Midbrain (tissue), 1 donor: ENCODE results near the gene PTPN20.

Source experiments
- DNase-seq: peaks from one replicate; lab custom pipeline; 2025; lab: John Stamatoyannopoulos, UW

Gene PTPN20

GRCh38 chr10:47035171-47035818 is 124.1 kb downstream of the PTPN20 start:
- no peak for DNase-seq

GRCh38 chr10:47035819-47036337 is 124.7 kb downstream of the PTPN20 start:
- no peak for DNase-seq

DNA sequence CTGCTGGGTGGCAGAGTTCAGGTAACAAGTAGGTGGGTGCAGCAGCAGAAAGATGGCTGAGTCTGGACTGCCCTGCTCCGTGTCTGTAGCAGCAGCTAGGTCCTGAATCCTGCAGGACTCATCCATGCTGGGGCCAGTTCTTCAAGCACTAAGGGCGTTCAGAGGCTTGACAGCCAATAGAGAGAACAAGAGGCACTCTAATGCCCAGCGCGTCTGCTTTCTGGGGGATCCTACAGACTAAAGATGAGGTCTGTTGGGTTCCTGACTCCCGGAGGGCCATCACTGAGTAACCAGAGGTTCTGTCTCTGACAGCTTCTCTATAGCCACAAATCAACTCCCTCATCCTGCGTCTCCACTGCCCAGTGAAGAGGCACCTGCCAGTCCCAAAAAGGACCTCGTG is 125.5 kb downstream of the PTPN20 start:
- no peak for DNase-seq

GRCh38 chr10:47037654-47038425 is 126.6 kb downstream of the PTPN20 start:
- no peak for DNase-seq

GRCh38 chr10:47038881-47039561 is 127.8 kb downstream of the PTPN20 start:
- DNase-seq: no peak

GRCh38 chr10:47039562-47039913 is 128.3 kb downstream of the PTPN20 start:
- DNase-seq: no peak

DNA sequence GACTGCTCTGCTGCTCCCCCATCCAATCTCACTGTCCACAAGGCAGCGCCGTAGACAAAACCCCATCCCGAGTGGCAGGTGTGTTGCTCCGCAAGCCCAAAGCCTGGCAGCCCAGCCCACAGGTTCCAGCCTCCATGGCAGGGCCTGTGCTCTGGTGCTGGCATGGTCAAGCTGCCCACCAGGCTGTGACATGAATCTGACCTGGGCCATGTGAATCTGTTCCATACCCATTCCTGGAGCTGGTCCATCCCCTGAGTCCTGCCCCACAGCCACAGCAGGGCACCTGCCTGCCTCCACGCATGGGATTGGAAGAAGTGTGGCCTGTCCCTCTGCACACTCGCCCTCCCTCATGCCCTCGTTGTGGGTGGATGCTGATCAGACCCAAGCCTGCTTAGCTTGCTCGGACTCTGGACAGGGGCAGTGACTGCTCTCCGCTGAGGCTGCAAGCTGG is 128.8 kb downstream of the PTPN20 start:
- no peak for DNase-seq

DNA sequence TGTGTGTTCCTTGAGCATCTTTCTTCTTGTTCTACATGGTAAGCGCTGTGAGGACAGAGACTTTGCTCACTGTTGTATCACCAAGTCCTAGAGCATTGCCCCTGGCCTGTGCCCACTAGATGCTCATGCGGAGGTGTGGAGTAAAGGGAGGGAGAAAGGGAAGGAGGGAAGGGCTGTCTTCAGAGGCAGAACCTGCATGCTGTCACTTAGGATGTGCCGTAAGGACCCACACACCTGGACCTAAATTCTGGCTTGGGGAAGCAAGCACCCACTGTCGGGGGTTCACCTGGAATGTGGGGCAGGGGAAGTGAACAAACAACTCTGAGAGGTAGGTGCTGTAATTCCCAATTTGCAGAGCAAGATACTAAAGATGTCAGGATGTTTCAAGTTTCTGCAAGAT is 129.5 kb downstream of the PTPN20 start:
- DNase-seq: no peak

- no peak for DNase-seq
Measured at GRCh38 chr10:47041396-47042198, 130.4 kb downstream of the PTPN20 start.

DNA sequence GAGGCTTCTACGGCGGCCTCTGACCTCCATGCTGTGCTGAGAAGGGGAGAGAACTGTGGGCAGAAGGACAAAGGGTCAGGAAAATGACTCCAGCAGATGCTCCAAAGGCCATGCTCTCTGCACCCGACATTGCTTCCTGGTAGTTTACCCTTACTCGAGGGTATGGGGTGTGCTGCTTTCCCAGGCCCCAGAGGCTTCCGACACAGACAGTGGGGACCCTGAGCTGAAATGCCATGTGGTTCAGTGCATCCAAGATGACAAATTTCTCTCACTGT is 130.9 kb downstream of the PTPN20 start:
- no peak for DNase-seq

- DNase-seq: no peak
Measured at GRCh38 chr10:47042780-47043750, 131.8 kb downstream of the PTPN20 start.

- no peak for DNase-seq
Measured at GRCh38 chr10:47043928-47044538, 132.8 kb downstream of the PTPN20 start.

- DNase-seq: no peak
Measured at GRCh38 chr10:47044741-47045140, 133.5 kb downstream of the PTPN20 start.

DNA sequence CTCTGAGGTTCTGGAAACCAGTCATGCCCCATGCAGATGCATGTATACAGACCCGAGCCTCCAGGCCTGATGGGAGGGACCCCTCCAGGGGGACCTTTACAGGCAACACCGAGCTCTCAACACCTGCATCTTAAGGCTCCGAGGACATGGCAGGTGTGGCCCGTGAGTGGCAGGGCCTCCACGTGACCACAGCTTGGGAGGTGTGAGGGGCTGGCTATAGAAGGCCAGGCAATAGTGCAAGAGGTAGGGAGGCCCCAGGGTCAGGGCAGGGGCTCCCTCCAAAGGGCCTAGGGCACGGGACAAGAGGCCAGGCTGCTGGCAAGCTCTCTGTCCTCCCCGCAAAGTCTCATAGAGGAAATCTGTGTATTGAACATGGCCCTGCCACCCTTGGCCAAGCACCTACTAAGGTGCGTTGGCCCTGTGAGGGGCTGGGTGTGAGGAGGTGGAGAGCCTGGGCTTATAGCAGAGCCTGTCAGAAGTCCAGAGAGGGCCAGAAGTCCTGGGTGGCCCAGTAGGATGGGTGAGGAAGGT is 134.2 kb downstream of the PTPN20 start:
- no peak for DNase-seq

- DNase-seq: no peak
Measured at GRCh38 chr10:47046321-47047126, 135.3 kb downstream of the PTPN20 start.

GRCh38 chr10:47047127-47047504 is 135.9 kb downstream of the PTPN20 start:
- no peak for DNase-seq

GRCh38 chr10:47047577-47048525 is 136.6 kb downstream of the PTPN20 start:
- DNase-seq: peak; percentile 49

DNA sequence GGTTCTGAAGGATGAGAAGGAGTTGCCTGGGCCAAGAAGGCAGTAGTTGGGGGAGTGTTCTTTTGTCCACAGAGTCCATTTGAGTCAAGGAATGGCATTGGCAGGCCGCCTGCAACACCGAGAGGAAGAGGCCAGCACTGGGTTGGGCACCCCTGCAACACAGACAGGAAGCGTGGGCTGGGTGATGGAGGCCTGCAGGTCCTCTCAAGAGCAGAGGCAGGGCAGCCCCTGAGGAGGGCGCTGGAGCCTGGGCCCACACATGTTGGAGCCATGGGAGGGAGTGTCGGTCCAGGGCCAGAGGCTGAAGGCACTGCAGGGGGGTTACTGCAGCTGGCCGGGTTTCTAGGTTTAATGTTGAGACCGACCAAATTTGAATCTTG is 137.3 kb downstream of the PTPN20 start:
- no peak for DNase-seq
